Esophagus squamous epithelium (tissue), 5 donors: ENCODE measurements around the gene RAMACL. TPM values are rescaled to one million over a fixed set of nuclear protein-coding genes. Genes with fewer than 3 reads are reported as not detected.

Experiments
- DNase-seq: peaks from one replicate; lab custom pipeline; 2025; lab: John Stamatoyannopoulos, UW
- H3K27ac ChIP-seq, 4 donors: fragments of 200-600 bp; sonication (generic); one replicate each; pipeline ENCODE4 v1.5.1; 2016 to 2019; ENCODE audit warnings: mild to moderate bottlenecking in 1 of 4
- H3K27me3 ChIP-seq, 4 donors: fragments of 200-600 bp; sonication (generic); 1 replicate in 3 of 4; 2 replicates in 1 of 4; pipeline versions ENCODE4 v1.5.1 to v1.6.0; 2017 to 2021; ENCODE audit warnings: antibody characterized with exemption in 1 of 4
- H3K36me3 ChIP-seq, 3 donors: fragments of 200-600 bp; sonication (generic); one replicate each; pipeline ENCODE4 v1.5.1; 2016 to 2019
- H3K4me1 ChIP-seq, 3 donors: fragments of 200-600 bp; sonication (generic); one replicate each; pipeline ENCODE4 v1.5.1; 2017 to 2019
- H3K4me3 ChIP-seq, 4 donors: fragments of 200-600 bp; sonication (generic); 1 replicate in 3 of 4; 2 replicates in 1 of 4; pipeline ENCODE4 v1.5.1; 2016 to 2019; ENCODE audit warnings: mild to moderate bottlenecking in 2 of 4, moderate library complexity in 1 of 4
- H3K9me3 ChIP-seq, 3 donors: fragments of 200-600 bp; sonication (generic); one replicate each; pipeline ENCODE4 v1.5.1; 2016 to 2019
- CTCF ChIP-seq, 6 experiments: fragments of 450-650 bp in 4 of 6; fragments of 200-600 bp in 2 of 6; sonication (generic) in 2 of 6; IDR thresholded peaks; one replicate each; pipeline ENCODE4 v1.5.1; 2016 to 2019; ENCODE audit warnings: antibody characterized with exemption in 6 of 6, mild to moderate bottlenecking in 4 of 6, moderate library complexity in 4 of 6
- POLR2A ChIP-seq, 4 donors: fragments of 450-650 bp; IDR thresholded peaks; one replicate each; pipeline ENCODE4 v1.6.1; 2017; ENCODE audit warnings: antibody characterized with exemption in 4 of 4, mild to moderate bottlenecking in 4 of 4, moderate library complexity in 3 of 4
- WGBS, 2 donors: methylation state at CpG; one replicate each; pipeline ENCODE4 v1.1.5; 2018; 5-methylcytosine and 5-hydroxymethylcytosine counted together
- intact Hi-C: fragments of 100-400 bp; cut with DNase I; formaldehyde crosslinking; loops from one replicate; pipeline ENCODE4 v1.15.0; 2022
- total RNA-seq, 4 donors: library from RNA; depleted of rRNA; stranded (reverse); fragments of >200 nt; gene quantifications; one replicate each; pipeline ENCODE4 v1.1.0, GENCODE V29; 2016
- donor health status: DM: yes; HTN: yes; CAD: no.

RAMACL gene
- total RNA-seq, 4 donors from 2014 or later, result 0.99 to 2.7 (median 1.3) TPM

GRCh38 chr6:166596776-166597507, 10.5 kb upstream of the RAMACL start:
- Histone ChIP-seq H3K9me3 (no peaks in the 10 kb centered on the region), H3K4me3 (no peak overlapping the region), H3K36me3 (no peaks in the 10 kb centered on the region), H3K27me3 (no peaks in the 10 kb centered on the region), H3K27ac (peak overlapping the region in 3 of 4 donors; percentile 61 to 86 (median 74)), H3K4me1 (peaks cover 0 to 43% (median 17%) of the 10 kb centered on the region in 3 donors)
- TF ChIP-seq CTCF (IDR thresholded peaks at IDR 0.05) (no peak), POLR2A (IDR thresholded peaks at IDR 0.05) (no peak)
- 88 to 89% methylated on average over 14 to 15 of the region's 15 CpGs for WGBS, 2 donors
- DNase-seq, result no peak
- intact Hi-C loops, result no loop called here

- 83 to 90% methylated on average over 5 to 6 of the region's 6 CpGs for WGBS, 2 donors
- Histone ChIP-seq H3K9me3 (no peaks in the 10 kb centered on the region), H3K27me3 (no peaks in the 10 kb centered on the region), H3K4me3 (no peak overlapping the region), H3K4me1 (peaks cover 0 to 51% (median 17%) of the 10 kb centered on the region in 3 donors), H3K36me3 (no peaks in the 10 kb centered on the region), H3K27ac (peak overlapping the region in 3 of 4 donors; percentile 61 to 86 (median 74))
- DNase-seq, result no peak
- intact Hi-C loops, result no loop called here
- TF ChIP-seq POLR2A (IDR thresholded peaks at IDR 0.05) (no peak), CTCF (IDR thresholded peaks at IDR 0.05) (no peak)
Observed at GRCh38 chr6:166595949-166596348, 9.5 kb upstream of the RAMACL start.

- no peaks in the 10 kb centered on the region for H3K27me3 ChIP-seq
- intact Hi-C loops, result no loop called here
- H3K36me3 ChIP-seq, result no peaks in the 10 kb centered on the region
- 82 to 87% methylated on average over 10 to 13 of the region's 13 CpGs for WGBS, 2 donors
- peaks cover 2 to 55% (median 17%) of the 10 kb centered on the region in 3 donors for H3K4me1 ChIP-seq
- H3K4me3 ChIP-seq, result no peak overlapping the region
- peak overlapping the region; percentile 29 to 86 (median 68) for H3K27ac ChIP-seq
- TF ChIP-seq POLR2A (IDR thresholded peaks at IDR 0.05), result no peak
- TF ChIP-seq CTCF (IDR thresholded peaks at IDR 0.05), result no peak
- no peak for DNase-seq
- no peaks in the 10 kb centered on the region for H3K9me3 ChIP-seq
Observed at GRCh38 chr6:166595061-166595780, 8.7 kb upstream of the RAMACL start.

- no peak for DNase-seq
- Histone ChIP-seq H3K27ac (no peak overlapping the region), H3K4me3 (no peak overlapping the region), H3K27me3 (no peaks in the 10 kb centered on the region), H3K36me3 (no peaks in the 10 kb centered on the region), H3K4me1 (peaks cover 15 to 51% (median 20%) of the 10 kb centered on the region in 3 donors), H3K9me3 (no peaks in the 10 kb centered on the region)
- TF ChIP-seq CTCF (IDR thresholded peaks at IDR 0.05) (no peak), POLR2A (IDR thresholded peaks at IDR 0.05) (no peak)
- intact Hi-C loops, result no loop called here
- WGBS, 2 donors, result 87 to 88% methylated on average over 9 of the region's 9 CpGs
Observed at GRCh38 chr6:166592821-166593220, 6.3 kb upstream of the RAMACL start.

- no peak overlapping the region for H3K4me3 ChIP-seq
- H3K4me1 ChIP-seq, result peaks cover 15 to 43% (median 19%) of the 10 kb centered on the region in 3 donors
- 83 to 90% methylated on average over 7 of the region's 7 CpGs for WGBS, 2 donors
- no peak for DNase-seq
- no peaks in the 10 kb centered on the region for H3K36me3 ChIP-seq
- intact Hi-C loops, result no loop called here
- no peaks in the 10 kb centered on the region for H3K27me3 ChIP-seq
- no peak for TF ChIP-seq CTCF (IDR thresholded peaks at IDR 0.05)
- TF ChIP-seq POLR2A (IDR thresholded peaks at IDR 0.05), result no peak
- H3K9me3 ChIP-seq, result no peaks in the 10 kb centered on the region
- no peak overlapping the region for H3K27ac ChIP-seq
Observed at GRCh38 chr6:166591961-166592520, 5.6 kb upstream of the RAMACL start.
